ENCODE results near the gene CENPK. TPM values are rescaled to one million over a fixed set of nuclear protein-coding genes. Genes with fewer than 3 reads are reported as not detected.
"Not testable (repeated sequence)": the region's sequence is repeated elsewhere in the genome, so short reads cannot be mapped to it uniquely, and the experiment has no call there.

Gene CENPK, protein sequence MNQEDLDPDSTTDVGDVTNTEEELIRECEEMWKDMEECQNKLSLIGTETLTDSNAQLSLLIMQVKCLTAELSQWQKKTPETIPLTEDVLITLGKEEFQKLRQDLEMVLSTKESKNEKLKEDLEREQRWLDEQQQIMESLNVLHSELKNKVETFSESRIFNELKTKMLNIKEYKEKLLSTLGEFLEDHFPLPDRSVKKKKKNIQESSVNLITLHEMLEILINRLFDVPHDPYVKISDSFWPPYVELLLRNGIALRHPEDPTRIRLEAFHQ
- total RNA-seq = 1 to 10 TPM; 1.2 TPM
- long read RNA-seq, partial matches to known transcripts = 0 of 1 reads
- long read RNA-seq, other reads (novel, unspliced or antisense) = 0 of 1 reads

DNA sequence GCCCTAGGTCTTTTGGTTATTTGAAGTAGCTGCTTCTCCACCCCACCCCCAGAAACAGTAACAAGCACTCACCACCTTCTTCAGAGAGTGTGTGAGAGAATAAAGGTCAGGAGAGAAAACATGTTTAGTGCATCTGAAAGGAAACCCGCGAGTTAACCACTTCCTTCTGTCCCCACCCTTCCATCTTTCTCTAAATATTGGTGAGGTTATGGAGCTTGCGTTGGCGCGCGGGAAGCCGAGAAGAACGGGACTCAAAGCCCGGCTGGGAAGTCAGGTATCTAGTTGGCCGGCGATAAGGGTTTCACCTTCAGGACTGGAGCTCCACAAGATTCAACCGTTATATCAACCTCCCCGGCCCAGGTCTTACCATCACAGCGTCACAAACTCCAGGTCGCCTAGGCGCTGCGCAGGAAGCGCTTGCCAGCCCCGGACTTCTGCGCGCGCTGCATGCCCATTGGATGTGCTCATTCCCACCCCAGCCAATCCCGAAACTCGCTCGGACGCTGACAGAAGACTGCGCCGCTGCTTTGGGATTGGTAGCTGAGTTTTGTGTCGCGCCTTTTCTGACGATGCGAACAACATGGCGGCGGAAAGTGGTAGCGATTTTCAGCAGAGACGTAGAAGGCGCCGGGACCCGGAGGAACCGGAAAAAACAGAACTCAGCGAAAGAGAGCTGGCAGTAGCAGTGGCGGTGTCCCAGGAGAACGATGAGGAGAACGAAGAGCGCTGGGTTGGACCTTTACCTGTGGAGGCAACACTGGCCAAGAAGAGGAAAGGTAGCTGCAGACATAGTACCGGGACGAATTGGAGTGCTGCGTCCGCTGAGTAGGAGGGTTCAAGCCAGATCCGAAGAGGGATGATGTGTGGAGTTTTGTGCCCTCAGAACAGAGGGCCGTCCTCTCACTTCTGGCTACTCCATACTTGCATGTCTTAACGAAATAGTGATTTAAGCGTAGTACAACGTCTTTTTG lies at the start of gene CENPK, which contains the start of gene PPWD1:
TSS of gene CENPK (minus strand) at position 438 of the 971 bp plus-strand sequence. CDS start 8,261 bp downstream, outside the sequence.
TSS of gene PPWD1 (plus strand) at position 566 of the 971 bp plus-strand sequence. CDS start at position 581, 15 bp downstream.
- ATAC-seq (peak; percentile 100), DNase-seq (peak; percentile 96)
- intact Hi-C loops (cut with DNase I) = no loop called here

DNA sequence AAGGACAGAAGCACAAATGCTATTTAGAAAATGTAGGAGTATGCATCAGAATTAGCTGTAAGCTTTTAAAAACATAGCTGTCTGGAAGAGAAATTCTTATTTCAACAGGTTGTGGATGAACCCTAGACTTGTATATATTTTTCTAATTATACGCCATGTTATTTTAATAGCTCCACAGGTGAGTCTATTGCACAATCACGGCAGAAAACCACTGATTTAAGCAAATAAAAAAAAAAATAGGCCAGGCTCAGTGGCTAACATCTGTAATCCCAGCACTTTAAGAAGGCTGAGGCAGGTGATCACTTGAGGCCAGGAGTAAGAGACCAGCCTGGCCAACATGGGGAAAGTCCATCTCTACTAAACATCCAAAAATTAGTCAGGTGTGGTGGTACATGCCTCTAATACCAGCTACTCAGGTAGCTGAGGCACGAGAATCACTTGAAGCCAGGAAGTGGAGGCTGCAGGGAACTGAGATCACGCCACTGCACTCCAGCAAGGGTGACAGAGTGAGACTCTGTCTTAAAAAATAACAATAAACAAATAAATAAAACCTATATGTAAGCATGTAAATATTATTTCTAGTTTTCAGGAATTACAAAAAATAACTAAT lies 49.4 kb upstream of the CENPK start:
- DNase-seq = no peak
- intact Hi-C loops (cut with DNase I) = no loop called here
- no peak for ATAC-seq

DNA sequence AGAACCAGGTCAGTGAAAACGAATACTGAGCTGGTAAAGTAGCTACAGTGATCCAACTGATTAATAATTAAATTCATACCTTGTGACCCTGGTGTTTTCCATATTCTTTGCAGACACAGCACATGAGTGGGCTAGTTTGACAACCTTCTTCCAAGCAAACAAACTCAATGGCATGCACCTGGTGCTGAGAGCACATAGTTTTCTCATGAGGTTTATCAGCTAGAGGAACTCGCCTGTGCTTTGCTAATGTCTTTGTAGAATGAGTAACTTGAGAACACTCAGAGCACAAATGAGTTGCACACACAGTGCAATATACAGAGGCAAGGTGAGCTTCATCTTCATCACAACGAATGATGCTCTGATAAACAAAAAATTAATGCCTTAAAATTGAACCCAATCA lies 48.6 kb upstream of the CENPK start:
- DNase-seq (no peak), ATAC-seq (no peak)
- intact Hi-C loops (cut with DNase I) = no loop called here

DNA sequence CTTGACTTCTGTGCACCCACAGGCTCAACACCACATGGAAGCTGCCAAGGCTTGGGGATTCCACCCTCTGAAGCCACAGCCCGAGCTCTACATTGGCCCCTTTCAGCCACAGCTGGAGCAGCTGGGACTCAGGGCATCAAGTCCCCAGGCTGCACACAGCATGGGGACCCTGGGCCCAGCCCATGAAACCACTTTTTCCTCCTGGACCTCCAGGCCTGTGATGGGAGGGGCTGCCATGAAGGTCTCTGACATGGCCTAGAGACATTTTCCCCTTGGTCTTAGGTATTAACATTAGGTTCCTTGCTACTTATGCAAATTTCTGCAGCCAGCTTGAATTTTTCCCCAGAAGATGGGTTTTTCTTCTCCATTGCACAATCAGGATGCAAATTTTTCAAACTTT lies 38.8 kb upstream of the CENPK start:
- ATAC-seq; DNase-seq; intact Hi-C loops (cut with DNase I): not testable (repeated sequence)

DNA sequence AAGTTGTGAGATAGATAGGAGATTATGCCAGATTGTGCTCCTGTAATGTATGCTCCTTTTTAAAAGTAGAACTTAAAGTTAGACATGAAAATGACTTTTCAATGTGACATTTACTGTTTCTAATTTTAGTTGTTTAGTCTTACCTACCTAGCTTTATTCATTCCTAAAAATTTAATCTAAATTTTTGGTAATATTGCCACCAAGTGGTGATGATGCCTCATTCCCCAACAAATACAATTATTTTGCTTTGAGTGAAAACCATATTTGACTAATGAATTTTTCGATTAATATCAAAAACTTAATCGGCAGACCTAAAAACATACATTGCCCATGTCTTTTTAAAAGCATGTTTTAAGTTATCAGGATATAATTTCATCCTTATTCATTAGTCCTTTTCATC lies 25.7 kb upstream of the CENPK start:
- no peak for ATAC-seq
- intact Hi-C loops (cut with DNase I) = no loop called here
- DNase-seq = no peak

DNA sequence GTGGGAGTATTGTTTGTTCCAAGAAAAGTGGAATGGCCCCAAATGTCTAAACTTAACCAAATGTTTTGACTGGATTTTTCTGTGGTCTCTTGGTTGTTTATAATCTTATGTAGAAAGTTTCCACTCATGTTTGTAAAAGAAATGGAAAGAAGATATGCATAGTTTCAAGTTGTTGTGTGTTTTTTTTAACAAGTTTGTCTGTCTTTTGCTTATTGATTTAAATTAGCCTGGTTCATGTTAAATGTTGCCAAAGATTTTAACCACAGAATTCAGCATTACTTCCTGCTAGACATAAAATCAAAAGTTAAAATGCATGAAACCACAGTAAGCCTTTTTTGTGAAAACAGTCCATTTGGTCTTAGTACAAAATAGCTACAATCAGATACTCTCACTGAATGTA lies 14.2 kb upstream of the CENPK start:
- DNase-seq = no peak
- ATAC-seq = no peak
- intact Hi-C loops (cut with DNase I) = no loop called here

DNA sequence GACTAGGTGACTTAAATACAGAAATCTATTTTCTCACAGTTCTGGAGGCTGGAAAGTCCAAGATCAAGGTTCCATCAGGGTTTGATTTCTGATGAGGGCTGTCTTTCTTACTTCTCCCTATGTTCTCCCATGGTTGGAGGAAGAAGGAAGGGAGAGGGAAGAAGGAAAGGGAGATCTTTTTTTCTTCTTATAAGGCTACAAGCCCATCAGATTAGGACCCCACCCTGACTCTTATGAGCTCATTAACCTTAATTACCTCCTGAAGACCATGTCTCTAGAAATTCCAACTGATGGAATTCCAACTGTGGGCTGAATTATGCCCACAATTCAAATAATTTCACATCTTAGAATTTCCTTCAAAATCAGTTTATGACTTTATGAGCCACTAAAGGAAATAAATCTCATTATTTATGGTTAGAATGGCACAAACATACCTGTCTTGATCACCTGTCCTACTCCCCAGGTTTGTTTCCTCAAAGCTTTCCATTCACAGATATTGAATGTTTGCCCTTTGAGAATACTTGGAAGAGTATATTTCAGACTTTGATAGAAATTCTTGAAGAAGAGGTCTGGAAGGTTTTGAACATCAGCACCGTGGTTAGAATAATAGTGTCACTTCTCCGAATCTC lies 7.7 kb upstream of the CENPK start:
- intact Hi-C loops (cut with DNase I) = no loop called here
- ATAC-seq (no peak), DNase-seq (no peak)

DNA sequence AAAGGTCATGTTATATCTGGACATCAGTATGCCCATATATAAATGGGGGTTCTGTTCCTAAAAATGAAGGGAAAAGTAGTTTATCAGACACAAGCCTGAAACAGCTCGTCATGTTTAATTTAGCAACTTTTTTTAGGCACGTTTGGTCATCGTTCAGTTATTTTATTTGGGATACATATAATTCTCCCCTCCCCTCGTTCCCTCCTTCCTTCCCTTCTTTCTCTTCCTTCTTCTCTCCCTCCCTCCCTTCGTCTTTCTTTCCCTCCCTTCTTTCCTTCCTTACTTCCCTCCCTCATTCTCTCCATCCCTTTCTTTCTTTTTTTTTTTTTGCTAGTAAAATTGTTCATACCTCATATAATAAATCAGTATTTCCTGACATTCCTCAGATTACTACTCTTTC lies 3.5 kb upstream of the CENPK start:
- intact Hi-C loops (cut with DNase I) = no loop called here
- no peak for DNase-seq

DNA sequence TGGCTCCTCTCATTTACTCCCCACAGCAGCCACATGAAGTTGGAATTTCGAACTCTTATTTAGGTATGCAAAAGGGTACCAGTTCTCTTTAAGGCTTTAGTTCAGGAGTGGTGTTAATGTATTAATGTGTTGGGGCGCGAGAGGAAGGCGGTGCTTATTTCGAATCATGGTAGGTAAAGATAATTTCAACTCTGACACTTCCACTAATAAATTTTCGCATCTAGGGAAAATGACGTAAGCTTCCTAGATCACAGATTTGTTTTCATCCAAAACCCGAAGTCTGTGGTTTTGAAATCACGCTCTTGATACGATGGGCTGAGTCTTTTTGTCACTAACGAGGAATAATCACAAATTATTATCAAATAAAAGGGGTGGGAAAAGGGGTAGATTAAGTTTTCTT lies 809 bp upstream of the CENPK start:
- DNase-seq = no peak
- no peak for ATAC-seq
- intact Hi-C loops (cut with DNase I) = no loop called here

More for the DNA sequence above, 3.5 kb upstream of the CENPK start:
- ATAC-seq = no peak

DNA sequence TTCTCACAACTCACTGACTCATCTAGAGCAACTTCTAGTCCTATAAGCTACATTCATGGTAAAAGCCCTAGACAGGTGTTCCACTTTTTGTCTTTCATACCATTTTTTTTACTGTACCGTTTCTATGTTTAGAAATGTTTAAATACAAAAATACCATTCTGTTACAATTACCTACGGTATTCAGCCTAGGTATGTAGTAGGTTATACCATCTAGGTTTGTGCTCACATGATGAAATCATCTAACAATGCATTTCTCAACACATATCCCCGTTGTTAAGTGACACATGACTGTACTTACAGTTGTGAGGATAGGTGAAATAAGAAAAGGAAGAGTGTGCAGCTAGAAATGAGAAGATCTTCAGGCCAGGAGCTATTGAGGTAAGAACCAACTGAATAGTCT lies 6.2 kb downstream of the CENPK start:
- no peak for DNase-seq
- ATAC-seq = no peak
- intact Hi-C loops (cut with DNase I) = no loop called here

DNA sequence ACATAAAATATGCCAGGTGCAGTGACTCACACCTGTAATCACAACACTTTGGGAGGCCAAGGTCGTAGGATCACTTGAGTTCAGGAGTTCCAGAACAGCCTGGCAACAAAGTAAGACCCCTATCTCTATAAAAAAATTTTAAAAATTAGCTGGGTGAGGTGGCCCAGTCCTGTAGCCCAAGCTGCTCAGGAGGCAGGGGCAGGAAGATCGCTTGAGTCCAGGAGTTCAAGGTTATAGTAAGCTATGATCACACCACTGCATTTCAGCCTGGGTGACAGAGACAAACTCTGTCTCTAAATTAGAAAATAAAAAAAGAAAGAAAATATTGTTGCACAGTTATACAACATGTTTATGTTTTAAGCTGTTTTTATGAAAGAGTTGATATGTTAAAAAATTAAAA lies 6.8 kb downstream of the CENPK start:
- DNase-seq = no peak
- no peak for ATAC-seq
- intact Hi-C loops (cut with DNase I) = no loop called here

DNA sequence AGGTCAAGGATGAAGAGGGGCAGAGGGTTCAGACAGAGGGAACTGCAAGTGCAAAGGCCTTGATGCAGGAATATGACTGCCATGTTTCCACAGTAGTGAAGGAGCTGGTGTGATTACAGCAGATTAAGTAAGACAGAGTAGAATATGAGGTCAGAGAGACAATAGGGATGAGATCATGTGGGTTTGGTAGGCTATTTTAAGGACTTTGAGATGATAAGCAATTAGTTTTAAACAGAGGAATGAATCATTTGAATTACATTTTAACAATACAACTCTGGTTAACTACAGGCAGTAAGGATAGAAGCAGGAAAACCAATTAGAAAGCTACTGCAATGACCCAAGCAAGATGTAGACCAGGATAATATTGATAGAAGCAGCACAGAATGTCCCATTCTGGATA lies 7.7 kb downstream of the CENPK start:
- no peak for ATAC-seq
- DNase-seq = no peak
- intact Hi-C loops (cut with DNase I) = no loop called here

DNA sequence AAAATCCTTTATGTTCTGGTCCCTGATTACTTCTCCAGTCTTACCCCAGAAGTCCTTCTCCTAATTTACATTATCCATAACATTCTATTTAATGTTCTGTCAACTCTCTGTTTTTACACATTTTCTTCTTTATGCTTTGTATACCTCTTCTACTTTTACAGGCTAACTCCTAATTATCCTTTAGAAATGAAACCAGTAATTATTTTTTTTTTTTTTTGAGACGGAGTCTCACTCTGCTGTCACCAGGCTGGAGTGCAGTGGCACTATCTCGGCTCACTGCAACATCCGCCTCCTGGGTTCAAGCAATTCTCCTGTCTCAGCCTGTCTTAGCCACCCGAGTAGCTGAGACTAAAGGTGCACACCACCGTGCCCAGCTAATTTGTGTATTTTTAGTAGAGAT lies 9.0 kb downstream of the CENPK start:
- ATAC-seq = no peak
- no peak for DNase-seq
- intact Hi-C loops (cut with DNase I) = no loop called here

DNA sequence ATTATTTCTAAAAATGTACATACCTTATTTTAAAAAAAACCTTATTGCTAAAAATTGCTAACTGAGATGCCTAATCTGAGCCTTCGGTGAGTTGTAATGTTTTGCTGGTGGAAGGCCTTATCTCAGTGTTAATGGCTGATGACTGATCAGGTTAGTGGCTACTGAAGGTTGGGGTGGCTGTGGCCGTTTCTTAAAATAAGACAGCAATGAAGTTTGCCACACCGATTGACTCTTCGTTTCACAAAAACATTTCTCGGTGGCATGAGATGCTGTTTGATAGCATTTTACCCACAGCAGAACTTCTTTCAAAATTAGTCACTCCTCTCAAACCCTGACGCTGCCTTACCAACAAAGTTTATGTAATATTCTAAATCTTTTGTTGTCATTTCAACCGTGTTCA lies 14.7 kb downstream of the CENPK start:
- ATAC-seq (no peak), DNase-seq (no peak)
- intact Hi-C loops (cut with DNase I) = no loop called here

DNA sequence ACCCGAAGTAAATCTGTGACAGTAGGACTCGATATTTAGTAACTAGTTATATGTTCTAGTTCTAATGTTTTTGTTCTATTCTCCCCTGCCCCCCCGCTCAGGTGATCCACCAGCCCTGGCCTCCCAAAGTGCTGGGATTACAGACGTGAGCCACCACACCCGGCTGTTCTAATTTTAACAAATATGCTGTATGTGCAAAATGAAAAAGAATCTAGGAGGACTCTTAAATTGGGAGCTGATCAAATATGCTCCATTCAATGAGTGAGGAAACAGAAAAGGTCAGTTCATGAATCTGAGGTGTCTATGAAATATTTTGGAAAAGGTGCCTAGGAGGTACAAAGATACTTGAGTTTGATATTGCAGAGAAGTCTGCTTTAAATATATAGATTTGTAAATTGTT lies 16.8 kb downstream of the CENPK start:
- DNase-seq (no peak), ATAC-seq (no peak)
- intact Hi-C loops (cut with DNase I) = no loop called here

DNA sequence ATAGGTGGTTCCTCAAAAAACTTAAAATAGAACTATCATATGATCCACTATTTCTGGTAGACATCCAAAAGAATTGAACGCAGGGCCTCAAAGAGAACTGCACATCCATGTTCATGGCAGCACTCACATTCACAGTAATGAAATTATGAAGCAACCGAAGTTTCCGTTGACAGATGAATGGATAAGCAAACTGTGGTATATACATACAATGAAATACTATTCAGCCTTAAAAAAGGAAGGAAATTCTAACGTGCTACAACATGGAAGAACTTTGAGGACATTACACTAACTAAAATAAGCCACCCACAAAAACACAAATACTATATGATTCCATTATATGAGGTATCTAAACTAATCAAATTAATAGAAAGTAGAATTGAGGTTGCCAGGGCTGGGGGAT lies 18.5 kb downstream of the CENPK start:
- ATAC-seq (no peak), DNase-seq (no peak)
- intact Hi-C loops (cut with DNase I) = no loop called here

DNA sequence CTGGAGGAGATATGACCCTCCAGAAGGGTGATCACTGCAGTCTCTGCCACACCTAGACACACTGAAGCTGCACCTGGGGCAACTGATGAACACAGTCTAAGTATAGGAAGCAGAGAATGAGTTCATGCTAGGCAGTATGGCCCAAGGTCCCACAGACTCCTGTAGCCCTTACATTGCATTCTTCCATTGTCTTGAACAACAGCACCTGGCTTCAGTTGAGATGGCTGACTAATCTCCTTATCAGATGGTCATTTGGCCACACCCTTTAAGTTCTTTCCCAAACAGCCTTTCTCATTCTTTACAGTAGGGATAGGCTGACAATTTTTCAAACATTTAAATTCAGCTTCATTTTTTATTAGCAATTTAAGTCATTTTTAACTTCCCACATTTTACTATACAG lies 23.1 kb downstream of the CENPK start:
- no peak for ATAC-seq
- no peak for DNase-seq
- intact Hi-C loops (cut with DNase I) = no loop called here

DNA sequence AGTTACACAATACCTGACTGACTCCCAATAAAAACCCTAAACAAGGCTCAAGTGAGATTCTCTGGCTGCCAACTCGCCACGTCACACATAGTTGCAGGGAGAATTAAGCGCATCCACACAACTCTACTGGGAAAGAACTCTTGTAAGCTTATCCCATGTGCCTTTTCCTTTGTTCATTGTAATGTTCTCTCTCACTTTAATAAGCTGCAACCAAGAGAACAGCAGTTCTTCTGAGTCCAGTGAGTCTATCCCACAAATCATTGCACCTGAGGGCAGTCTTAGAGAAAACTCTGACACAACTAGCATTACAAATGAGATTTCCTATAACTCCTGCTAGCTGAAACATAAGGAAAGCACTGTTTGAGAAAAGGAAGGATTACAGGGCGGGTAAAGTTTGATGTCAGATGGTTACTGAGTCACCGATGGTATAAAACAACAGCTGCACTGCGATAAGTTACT lies 27.4 kb downstream of the CENPK start:
- intact Hi-C loops (cut with DNase I) = no loop called here
- ATAC-seq = no peak
- no peak for DNase-seq

DNA sequence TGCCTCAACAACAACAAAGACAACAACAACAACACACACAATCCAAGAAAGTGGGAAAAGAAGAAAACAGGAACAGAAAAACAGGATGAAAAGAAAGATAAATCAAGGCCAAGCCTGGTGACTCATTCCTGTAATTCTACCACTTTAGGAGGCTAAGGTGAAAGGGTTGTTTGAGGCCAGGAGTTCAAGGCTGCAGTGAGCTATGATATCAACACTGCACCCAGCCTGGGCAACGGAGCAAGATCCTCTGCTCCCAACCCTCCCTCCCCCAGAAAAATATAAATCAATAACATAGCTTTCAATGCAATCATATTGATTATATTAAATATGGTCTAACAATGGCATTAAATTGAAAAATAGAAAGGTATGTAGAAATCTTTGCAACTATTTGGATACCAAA lies 32.1 kb downstream of the CENPK start:
- intact Hi-C loops (cut with DNase I) = no loop called here
- ATAC-seq (no peak), DNase-seq (no peak)
